ENCODE measurements around the gene PPFIA2. TPM values are rescaled to one million over a fixed set of nuclear protein-coding genes. Genes with fewer than 3 reads are reported as not detected.

PPFIA2 gene
- total RNA-seq, 4 donors from 2014 or later, result 0.81 to 0.84 TPM; not detected in 2

DNA sequence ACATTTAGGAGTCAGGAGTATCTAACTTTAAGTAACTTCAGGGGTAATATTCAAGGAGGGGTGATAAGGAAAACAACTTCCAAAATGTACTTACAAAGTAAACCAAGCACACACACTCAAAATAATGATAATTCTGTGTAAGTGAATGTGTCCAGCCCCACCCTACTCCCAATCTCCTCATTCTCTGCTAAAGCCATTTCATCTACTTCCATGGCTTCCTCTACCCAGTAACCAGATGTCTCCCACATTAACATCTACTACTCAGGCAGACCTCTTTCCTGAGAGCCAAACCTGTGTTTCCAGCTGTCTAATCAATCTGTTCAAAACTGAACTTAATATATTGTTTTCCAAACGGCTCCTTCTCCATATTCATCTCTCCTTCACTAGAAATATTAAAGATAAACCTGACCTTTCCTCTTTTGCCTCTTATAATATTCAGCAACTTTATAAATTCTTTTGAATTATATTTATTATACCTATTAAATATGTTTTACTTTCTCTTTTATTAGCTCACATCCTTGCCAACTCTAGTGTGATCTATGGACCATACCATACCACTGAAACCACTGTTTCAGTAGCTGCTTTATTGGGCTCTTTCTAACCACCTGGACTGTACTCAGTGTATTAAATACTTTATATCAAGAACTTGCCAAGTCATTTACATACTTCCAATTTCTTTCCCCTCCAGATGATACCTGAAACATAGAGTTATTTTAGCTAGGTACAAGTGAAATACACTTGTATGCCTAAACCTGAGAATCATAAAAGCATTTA lies 170.7 kb downstream of the PPFIA2 start:
- DNase-seq (ENCODE audit: low spot score in 2 of 2), result no peak
- 54 to 72% methylated on average over 1 of the region's 1 CpG for WGBS, 2 donors
- no peak overlapping the region for H3K4me3 ChIP-seq (ENCODE audit: low read depth, poor library complexity, severe bottlenecking)
- TF ChIP-seq, protein P1, sequence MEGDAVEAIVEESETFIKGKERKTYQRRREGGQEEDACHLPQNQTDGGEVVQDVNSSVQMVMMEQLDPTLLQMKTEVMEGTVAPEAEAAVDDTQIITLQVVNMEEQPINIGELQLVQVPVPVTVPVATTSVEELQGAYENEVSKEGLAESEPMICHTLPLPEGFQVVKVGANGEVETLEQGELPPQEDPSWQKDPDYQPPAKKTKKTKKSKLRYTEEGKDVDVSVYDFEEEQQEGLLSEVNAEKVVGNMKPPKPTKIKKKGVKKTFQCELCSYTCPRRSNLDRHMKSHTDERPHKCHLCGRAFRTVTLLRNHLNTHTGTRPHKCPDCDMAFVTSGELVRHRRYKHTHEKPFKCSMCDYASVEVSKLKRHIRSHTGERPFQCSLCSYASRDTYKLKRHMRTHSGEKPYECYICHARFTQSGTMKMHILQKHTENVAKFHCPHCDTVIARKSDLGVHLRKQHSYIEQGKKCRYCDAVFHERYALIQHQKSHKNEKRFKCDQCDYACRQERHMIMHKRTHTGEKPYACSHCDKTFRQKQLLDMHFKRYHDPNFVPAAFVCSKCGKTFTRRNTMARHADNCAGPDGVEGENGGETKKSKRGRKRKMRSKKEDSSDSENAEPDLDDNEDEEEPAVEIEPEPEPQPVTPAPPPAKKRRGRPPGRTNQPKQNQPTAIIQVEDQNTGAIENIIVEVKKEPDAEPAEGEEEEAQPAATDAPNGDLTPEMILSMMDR (IDR thresholded peaks at IDR 0.05), result no peak
- TF ChIP-seq POLR2A (IDR thresholded peaks at IDR 0.05), result no peak
- intact Hi-C loops (cut with DNase I; ENCODE audit: low total_unique reads), result no loop called here

DNA sequence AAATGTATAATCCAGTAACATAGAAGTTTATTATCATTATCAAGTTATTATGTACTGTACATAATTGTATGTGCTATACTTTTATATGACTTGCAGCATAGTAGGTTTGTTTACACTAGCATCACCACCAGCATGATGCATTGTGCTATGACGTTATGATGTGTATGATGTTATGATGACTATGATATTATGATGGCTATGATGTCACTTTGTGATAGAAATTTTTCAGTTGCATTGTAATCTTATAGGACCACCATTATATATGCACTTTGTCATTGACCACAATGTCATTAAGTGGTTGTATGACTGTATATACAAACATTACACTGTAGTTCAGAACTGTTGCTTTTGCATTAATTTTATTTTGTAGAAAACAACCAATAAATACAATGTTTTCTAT lies 173.4 kb downstream of the PPFIA2 start:
- H3K4me3 ChIP-seq (ENCODE audit: low read depth, poor library complexity, severe bottlenecking), result no peak overlapping the region
- intact Hi-C loops (cut with DNase I; ENCODE audit: low total_unique reads), result no loop called here
- no peak for TF ChIP-seq POLR2A (IDR thresholded peaks at IDR 0.05)
- TF ChIP-seq, protein P1 (IDR thresholded peaks at IDR 0.05), result no peak
- 52 to 56% methylated on average over 1 of the region's 1 CpG for WGBS, 2 donors
- no peak for DNase-seq (ENCODE audit: low spot score in 2 of 2)

DNA sequence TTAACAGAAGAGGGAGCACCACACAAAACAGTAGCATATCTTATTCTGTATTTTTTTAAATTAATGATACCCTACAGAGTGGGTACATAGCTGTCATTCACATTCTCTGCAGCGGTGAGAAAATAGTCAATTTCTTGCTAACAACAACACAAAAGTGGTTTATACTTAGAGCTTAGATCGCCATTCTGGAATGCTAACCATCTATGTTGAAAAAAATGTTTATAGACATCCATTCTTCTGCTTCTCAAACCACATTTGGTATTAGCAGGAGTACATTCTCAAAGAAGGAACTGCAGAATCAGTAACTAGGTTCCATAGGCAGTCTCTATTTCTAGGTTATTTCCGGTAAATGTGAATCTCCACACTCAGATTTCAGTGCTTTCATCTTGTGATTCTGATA lies 185.9 kb downstream of the PPFIA2 start:
- intact Hi-C loops (cut with DNase I; ENCODE audit: low total_unique reads), result no loop called here
- no peak overlapping the region for H3K4me3 ChIP-seq (ENCODE audit: low read depth, poor library complexity, severe bottlenecking)
- TF ChIP-seq, protein P1 (IDR thresholded peaks at IDR 0.05), result no peak
- TF ChIP-seq POLR2A (IDR thresholded peaks at IDR 0.05), result no peak
- 62% methylated on average over 3 of the region's 3 CpGs for WGBS, 2 donors
- no peak for DNase-seq (ENCODE audit: low spot score in 2 of 2)

DNA sequence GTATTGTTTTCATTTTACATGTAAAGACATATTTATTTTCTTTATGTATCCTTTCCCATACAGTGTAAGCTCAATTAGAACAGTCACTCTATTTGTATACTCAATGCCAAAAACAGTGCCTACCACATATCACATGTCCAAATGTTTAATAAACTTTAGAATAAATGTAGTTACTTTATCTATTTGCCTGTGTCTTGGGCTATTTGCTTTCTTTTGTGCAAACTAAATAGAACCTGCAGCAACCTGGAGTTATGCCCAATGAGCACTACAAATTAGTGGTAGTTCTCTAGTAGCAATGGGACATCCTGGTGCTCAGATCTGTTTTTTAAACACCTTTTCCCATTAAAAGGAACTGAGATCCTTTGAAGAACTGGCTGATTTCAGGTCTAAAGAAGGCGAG lies 186.7 kb downstream of the PPFIA2 start:
- intact Hi-C loops (cut with DNase I; ENCODE audit: low total_unique reads), result no loop called here
- TF ChIP-seq POLR2A (IDR thresholded peaks at IDR 0.05), result no peak
- TF ChIP-seq, protein P1 (IDR thresholded peaks at IDR 0.05), result no peak
- 52 to 79% methylated on average over 1 of the region's 1 CpG for WGBS, 2 donors
- no peak overlapping the region for H3K4me3 ChIP-seq (ENCODE audit: low read depth, poor library complexity, severe bottlenecking)
- no peak for DNase-seq (ENCODE audit: low spot score in 2 of 2)

DNA sequence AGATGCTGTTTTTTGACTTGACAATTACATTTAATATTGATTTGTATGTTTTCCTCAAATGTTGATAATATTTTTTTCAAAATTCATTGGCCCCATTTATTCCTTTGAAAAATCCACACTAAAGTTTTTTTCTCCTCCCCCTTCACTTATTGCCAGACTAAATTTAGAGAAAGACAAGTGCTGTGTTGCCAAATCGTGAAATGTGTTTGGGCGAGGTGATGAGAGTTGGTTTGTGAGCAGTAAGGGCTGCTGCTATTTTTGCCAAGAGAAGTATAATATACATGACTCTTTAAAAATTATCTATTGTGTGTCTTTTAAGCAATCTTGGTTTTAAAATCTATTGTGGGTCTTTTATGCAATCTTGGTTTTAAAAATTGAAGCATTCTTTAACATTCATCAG lies 188.9 kb downstream of the PPFIA2 start:
- no peak for DNase-seq (ENCODE audit: low spot score in 2 of 2)
- intact Hi-C loops (cut with DNase I; ENCODE audit: low total_unique reads), result no loop called here
- TF ChIP-seq, protein P1 (IDR thresholded peaks at IDR 0.05), result no peak
- TF ChIP-seq POLR2A (IDR thresholded peaks at IDR 0.05), result no peak
- WGBS, 2 donors, result 63 to 72% methylated on average over 2 of the region's 2 CpGs
- H3K4me3 ChIP-seq (ENCODE audit: low read depth, poor library complexity, severe bottlenecking), result no peak overlapping the region

DNA sequence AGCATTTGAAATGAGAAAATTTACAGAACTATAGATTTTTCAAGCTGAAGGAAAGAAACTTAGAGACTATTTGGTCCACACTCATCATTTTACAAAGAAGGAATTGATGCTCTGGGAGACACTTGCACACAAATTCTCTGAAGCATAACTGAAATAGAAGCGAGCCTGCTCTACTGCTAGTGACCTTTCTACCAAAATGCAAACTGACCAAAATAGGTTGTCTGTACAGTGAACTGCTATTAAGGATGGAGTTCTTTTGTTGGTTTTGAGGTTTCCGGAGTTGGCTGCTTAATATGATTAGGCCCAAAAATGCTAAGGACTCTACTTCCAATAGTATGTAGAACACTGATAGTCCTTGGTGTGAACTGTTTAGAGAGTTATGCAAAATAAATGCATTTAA lies 194.9 kb downstream of the PPFIA2 start:
- TF ChIP-seq, protein P1 (IDR thresholded peaks at IDR 0.05), result no peak
- no peak for TF ChIP-seq POLR2A (IDR thresholded peaks at IDR 0.05)
- intact Hi-C loops (cut with DNase I; ENCODE audit: low total_unique reads), result no loop called here
- H3K4me3 ChIP-seq (ENCODE audit: low read depth, poor library complexity, severe bottlenecking), result no peak overlapping the region
- 83 to 91% methylated on average over 2 of the region's 2 CpGs for WGBS, 2 donors
- DNase-seq (ENCODE audit: low spot score in 2 of 2), result no peak

Measured in lower leg skin (tissue), 4 donors.